Astrocyte (in vitro differentiated cells and primary cell): ENCODE measurements around the gene NOTCH2. TPM values are rescaled to one million over a fixed set of nuclear protein-coding genes. Genes with fewer than 3 reads are reported as not detected.

Experiments
- DNase-seq: peaks from one replicate; pipeline ENCODE4 v3.0.0-alpha.2; 2010; ENCODE audit warnings: low read depth
- FAIRE-seq: peaks from 2 replicates; lab custom pipeline; 2011; peaks lifted over from hg19 to GRCh38; lab: Jason Lieb, UNC
- H2AFZ ChIP-seq: 2 replicates; pipeline ENCODE4 v1.6.0; 2012; ENCODE audit warnings: low read depth, low read length, inconsistent platforms
- H3K27ac ChIP-seq: 2 replicates; pipeline ENCODE4 v1.5.1; 2011; ENCODE audit warnings: low read depth, low read length, inconsistent platforms
- H3K27me3 ChIP-seq: 2 replicates; pipeline ENCODE4 v1.6.0; 2011; ENCODE audit warnings: low read length, inconsistent platforms; ENCODE audit not compliant: insufficient read depth
- H3K36me3 ChIP-seq: 2 replicates; pipeline ENCODE4 v1.5.1; 2011; ENCODE audit warnings: low read length, inconsistent platforms; ENCODE audit not compliant: insufficient read depth
- H3K4me1 ChIP-seq: 2 replicates; pipeline ENCODE4 v1.5.1; 2011; ENCODE audit warnings: low read length, inconsistent platforms; ENCODE audit not compliant: insufficient read depth
- H3K4me2 ChIP-seq: 2 replicates; pipeline ENCODE4 v1.6.0; 2012; ENCODE audit warnings: low read length, inconsistent platforms
- H3K4me3 ChIP-seq: 2 replicates; pipeline ENCODE4 v1.5.1; 2011; ENCODE audit warnings: low read depth, mild to moderate bottlenecking, low read length, inconsistent platforms; ENCODE audit not compliant: insufficient read depth
- H3K79me2 ChIP-seq: 2 replicates; pipeline ENCODE4 v1.6.0; 2012; ENCODE audit warnings: mild to moderate bottlenecking, low read length, inconsistent platforms; ENCODE audit not compliant: insufficient read depth
- H3K9ac ChIP-seq: 2 replicates; pipeline ENCODE4 v1.6.0; 2012; ENCODE audit warnings: mild to moderate bottlenecking, low read length, inconsistent platforms
- H3K9me3 ChIP-seq: 2 replicates; pipeline ENCODE4 v1.5.1; 2012; ENCODE audit warnings: low read depth, mild to moderate bottlenecking, low read length, inconsistent platforms; ENCODE audit not compliant: insufficient read depth
- H4K20me1 ChIP-seq: 2 replicates; pipeline ENCODE4 v1.6.0; 2012; ENCODE audit warnings: low read length, inconsistent platforms; ENCODE audit not compliant: insufficient read depth
- H3K27ac Mint-ChIP-seq: one replicate; pipeline ENCODE4 v1.8.0; 2021; ENCODE audit warnings: mild to moderate bottlenecking, mixed read lengths; ENCODE audit not compliant: unreplicated experiment
- H3K27me3 Mint-ChIP-seq: one replicate; pipeline ENCODE4 v1.8.0; 2021; ENCODE audit warnings: low read depth, mixed read lengths; ENCODE audit not compliant: unreplicated experiment
- H3K36me3 Mint-ChIP-seq: one replicate; pipeline ENCODE4 v1.8.0; 2021; ENCODE audit warnings: low read depth, mixed read lengths; ENCODE audit not compliant: unreplicated experiment
- H3K4me1 Mint-ChIP-seq: one replicate; pipeline ENCODE4 v1.8.0; 2021; ENCODE audit warnings: low read depth, mixed read lengths; ENCODE audit not compliant: unreplicated experiment
- H3K4me3 Mint-ChIP-seq: one replicate; pipeline ENCODE4 v1.8.0; 2021; ENCODE audit warnings: mild to moderate bottlenecking, moderate library complexity, mixed read lengths; ENCODE audit not compliant: unreplicated experiment
- H3K9me3 Mint-ChIP-seq: one replicate; pipeline ENCODE4 v1.8.0; 2021; ENCODE audit warnings: mild to moderate bottlenecking, mixed read lengths; ENCODE audit not compliant: unreplicated experiment
- CTCF ChIP-seq: IDR thresholded peaks from 2 replicates; pipeline ENCODE4 v1.5.1; 2011; ENCODE audit warnings: low read depth, mild to moderate bottlenecking, inconsistent platforms, low read length, moderate library complexity; ENCODE audit not compliant: insufficient read depth
- EZH2 ChIP-seq: IDR thresholded peaks from 2 replicates; pipeline ENCODE4 v1.6.1; 2012; ENCODE audit warnings: mild to moderate bottlenecking, low read length, inconsistent platforms; ENCODE audit not compliant: insufficient read depth
- total RNA-seq: library from RNA; stranded (reverse); gene quantifications from 2 replicates; pipeline ENCODE4 v1.2.1, GENCODE V29; 2021

The NOTCH2 gene
- total RNA-seq, 1 donor from 2014 or later, result 194 TPM

- Histone ChIP-seq H3K4me3 (no peak overlapping the region), H3K27me3 (no peaks in the 10 kb centered on the region), H3K9me3 (no peaks in the 10 kb centered on the region), H3K27ac (no peak overlapping the region), H3K4me2 (no peak overlapping the region), H3K36me3 (no peaks in the 10 kb centered on the region), H4K20me1 (no peaks in the 10 kb centered on the region), H2AFZ (no peak overlapping the region), H3K79me2 (no peaks in the 10 kb centered on the region), H3K4me1 (peaks cover 21% of the 10 kb centered on the region), H3K9ac (no peak overlapping the region)
- Mint-ChIP-seq H3K27ac (peak overlapping the region; percentile 41), H3K4me1 (peaks cover 23% of the 10 kb centered on the region), H3K36me3 (no peaks in the 10 kb centered on the region), H3K9me3 (peaks cover 4% of the 10 kb centered on the region), H3K27me3 (no peaks in the 10 kb centered on the region), H3K4me3 (no peak overlapping the region)
- FAIRE-seq, result no peak
- no peak for TF ChIP-seq EZH2
- no peak for TF ChIP-seq CTCF
- DNase-seq, result peak; percentile 60
Measured at GRCh38 chr1:119871881-119872280, 197.6 kb downstream of the NOTCH2 start.

GRCh38 chr1:119870917-119871596 is 198.4 kb downstream of the NOTCH2 start:
- H3K27ac ChIP-seq, result no peak overlapping the region
- H3K4me1 ChIP-seq, result peaks cover 21% of the 10 kb centered on the region
- H3K79me2 ChIP-seq, result no peaks in the 10 kb centered on the region
- H3K4me2 ChIP-seq, result peak overlapping the region; percentile 58
- H3K9me3 ChIP-seq, result no peaks in the 10 kb centered on the region
- no peak for TF ChIP-seq EZH2
- peak; percentile 97 for TF ChIP-seq CTCF
- H2AFZ ChIP-seq, result peak overlapping the region; percentile 61
- H3K27me3 ChIP-seq, result no peaks in the 10 kb centered on the region
- no peaks in the 10 kb centered on the region for H4K20me1 ChIP-seq
- no peak overlapping the region for H3K4me3 ChIP-seq
- peak overlapping the region; percentile 45 for H3K9ac ChIP-seq
- Mint-ChIP-seq H3K36me3 (no peaks in the 10 kb centered on the region), H3K4me1 (peaks cover 23% of the 10 kb centered on the region), H3K27me3 (no peaks in the 10 kb centered on the region), H3K9me3 (peaks cover 4% of the 10 kb centered on the region), H3K4me3 (no peak overlapping the region), H3K27ac (peak overlapping the region; percentile 84)
- FAIRE-seq (no peak), DNase-seq (peak; percentile 45)
- no peaks in the 10 kb centered on the region for H3K36me3 ChIP-seq

- Histone ChIP-seq H2AFZ (no peak overlapping the region), H3K4me2 (no peak overlapping the region), H3K4me3 (no peak overlapping the region), H3K9ac (no peak overlapping the region), H3K4me1 (peaks cover 21% of the 10 kb centered on the region), H3K36me3 (no peaks in the 10 kb centered on the region), H3K27me3 (no peaks in the 10 kb centered on the region), H3K27ac (no peak overlapping the region), H4K20me1 (no peaks in the 10 kb centered on the region), H3K9me3 (no peaks in the 10 kb centered on the region), H3K79me2 (no peaks in the 10 kb centered on the region)
- Mint-ChIP-seq H3K9me3 (peaks cover 4% of the 10 kb centered on the region), H3K4me1 (peaks cover 23% of the 10 kb centered on the region), H3K4me3 (no peak overlapping the region), H3K27ac (no peak overlapping the region), H3K36me3 (no peaks in the 10 kb centered on the region), H3K27me3 (no peaks in the 10 kb centered on the region)
- DNase-seq (no peak), FAIRE-seq (no peak)
- TF ChIP-seq CTCF (no peak), EZH2 (no peak)
Measured at GRCh38 chr1:119869995-119870394, 199.5 kb downstream of the NOTCH2 start.
